HCT116 (cell line): Measurements from ENCODE around the gene BTLA. TPM values are rescaled to one million over a fixed set of nuclear protein-coding genes. Genes with fewer than 3 reads are reported as not detected.

Source experiments
- ATAC-seq: fragments of 200-7000 bp; cut with Tn5 transposase; 2 replicates; pipeline ENCODE4 v1.9.1; 2020; ENCODE audit warnings: mild to moderate bottlenecking, moderate library complexity
- BruUV-seq: library from RNA; stranded (reverse); fragments of 400-500 nt; replicated peaks from 2 replicates; lab custom pipeline; 2021; lab: Mats Ljungman, UMichigan
- CTCF ChIA-PET: fragments of 300-600 bp; sonication (Branson Sonifier 250); formaldehyde crosslinking; loops from one replicate; lab custom pipeline; 2021; ENCODE audit warnings: antibody characterized with exemption; lab: Charles Lee
- POLR2A ChIA-PET: fragments of 300-600, 350-600 bp; sonication (Branson Sonifier 250); formaldehyde crosslinking; loops from one replicate; lab custom pipeline; 2021; ENCODE audit warnings: antibody characterized with exemption; lab: Charles Lee
- RAD21 ChIA-PET, 2 experiments: fragments of 300-600 bp; sonication (Branson Sonifier 250); formaldehyde crosslinking; loops; one replicate each; lab custom pipeline; 2023; ENCODE audit warnings: low total read pairs in 2 of 2; ENCODE audit not compliant: uncharacterized antibody in 2 of 2, unreplicated experiment in 2 of 2, low non-redundant PET in 1 of 2; lab: Charles Lee
- DNase-seq: peaks from one replicate; pipeline ENCODE4 v3.0.0-alpha.2; 2010; ENCODE audit warnings: low read depth, low spot score
- H2AFZ ChIP-seq: fragments of 200-600 bp; shearing (Covaris generic), sonication (generic); 2 replicates; pipeline ENCODE4 v1.6.1; 2017; ENCODE audit warnings: low read depth, mixed run types, mixed read lengths, antibody characterized with exemption, low read length; ENCODE audit not compliant: poor library complexity, severe bottlenecking
- H3K27ac ChIP-seq: 2 replicates; pipeline ENCODE4 v1.5.1; 2012; ENCODE audit warnings: low read depth, low read length
- H3K27me3 ChIP-seq: fragments of 200-600 bp; sonication (generic); 2 replicates; pipeline ENCODE4 v1.6.1; 2016; ENCODE audit warnings: mixed run types, low read length, mixed read lengths; ENCODE audit not compliant: insufficient read depth
- H3K36me3 ChIP-seq, 2 experiments: fragments of 200-500 bp in 1 of 2; fragments of 200-600 bp in 1 of 2; sonication (Bioruptor generic) in 1 of 2; sonication (generic) in 1 of 2; 2 replicates each; pipeline versions ENCODE4 v1.5.1 to v1.6.1; 2014 to 2016; ENCODE audit warnings: low read length in 2 of 2, inconsistent platforms in 1 of 2, mixed read lengths in 1 of 2, mixed run types in 1 of 2; ENCODE audit not compliant: insufficient read depth in 2 of 2, control insufficient read depth in 1 of 2
- H3K4me1 ChIP-seq, 2 experiments: fragments of 200-600 bp in 1 of 2; sonication (generic) in 1 of 2; 2 replicates each; pipeline versions ENCODE4 v1.5.1 to v1.6.1; 2012 to 2017; ENCODE audit warnings: low read length in 2 of 2, inconsistent platforms in 1 of 2, mild to moderate bottlenecking in 1 of 2, mixed read lengths in 1 of 2, mixed run types in 1 of 2, moderate library complexity in 1 of 2; ENCODE audit not compliant: insufficient read depth in 2 of 2, control insufficient read depth in 1 of 2
- H3K4me2 ChIP-seq: fragments of 200-600 bp; sonication (generic); 2 replicates; pipeline ENCODE4 v1.6.1; 2017; ENCODE audit warnings: mixed run types, low read length, mixed read lengths
- H3K4me3 ChIP-seq, 2 experiments: fragments of 200-600 bp in 1 of 2; sonication (generic) in 1 of 2; replicated peaks in 1 of 2; 2 replicates each; pipeline ENCODE4 v1.5.1; 2011 to 2016; ENCODE audit warnings: low read length in 2 of 2, control low read depth in 1 of 2, low read depth in 1 of 2, mild to moderate bottlenecking in 1 of 2, mixed read lengths in 1 of 2, mixed run types in 1 of 2
- H3K79me2 ChIP-seq: fragments of 200-600 bp; sonication (generic); 2 replicates; pipeline ENCODE4 v1.6.1; 2017; ENCODE audit warnings: mild to moderate bottlenecking, mixed run types, low read length, moderate library complexity, mixed read lengths; ENCODE audit not compliant: insufficient read depth
- H3K9ac ChIP-seq: fragments of 200-600 bp; sonication (generic); 2 replicates; pipeline ENCODE4 v1.6.1; 2016; ENCODE audit warnings: low read length, mixed read lengths
- H3K9me2 ChIP-seq: fragments of 200-600 bp; sonication (generic), shearing (Covaris generic); 2 replicates; pipeline ENCODE4 v1.6.1; 2017; ENCODE audit warnings: mixed run types, mild to moderate bottlenecking, moderate library complexity; ENCODE audit not compliant: insufficient read depth
- H3K9me3 ChIP-seq, 2 experiments: fragments of 200-500 bp in 1 of 2; fragments of 200-600 bp in 1 of 2; sonication (Bioruptor generic) in 1 of 2; sonication (generic) in 1 of 2; 2 replicates each; pipeline ENCODE4 v1.6.1; 2014 to 2017; ENCODE audit warnings: low read length in 2 of 2, mixed read lengths in 2 of 2, inconsistent platforms in 1 of 2, low read depth in 1 of 2, mild to moderate bottlenecking in 1 of 2, mixed run types in 1 of 2, moderate library complexity in 1 of 2; ENCODE audit not compliant: control insufficient read depth in 1 of 2, insufficient read depth in 1 of 2
- H4K20me1 ChIP-seq: fragments of 200-600 bp; sonication (generic), shearing (Covaris generic); 2 replicates; pipeline ENCODE4 v1.6.1; 2017; ENCODE audit warnings: mixed run types, mild to moderate bottlenecking, moderate library complexity; ENCODE audit not compliant: insufficient read depth
- CEBPB ChIP-seq: IDR thresholded peaks from 2 replicates; pipeline ENCODE4 v1.6.1; 2012; ENCODE audit warnings: low read depth
- EZH2 ChIP-seq: fragments of 200-600 bp; sonication (generic); IDR thresholded peaks from 2 replicates; pipeline ENCODE4 v1.6.1; 2017; ENCODE audit warnings: antibody characterized with exemption, mixed run types
- EZH2phosphoT487 ChIP-seq: fragments of 200-600 bp; IDR thresholded peaks from 2 replicates; pipeline ENCODE4 v1.6.1; 2018; ENCODE audit warnings: antibody characterized with exemption, borderline replicate concordance
- FOSL1 ChIP-seq: IDR thresholded peaks from 2 replicates; pipeline ENCODE4 v1.6.1; 2012; ENCODE audit warnings: low read depth
- JUND ChIP-seq: IDR thresholded peaks from 2 replicates; pipeline ENCODE4 v1.6.1; 2012
- POLR2AphosphoS5 ChIP-seq: IDR thresholded peaks from 2 replicates; pipeline ENCODE4 v1.6.1; 2011; ENCODE audit warnings: mild to moderate bottlenecking, low read depth, low read length, moderate library complexity
- SIN3A ChIP-seq: IDR thresholded peaks from 2 replicates; pipeline ENCODE4 v1.6.1; 2012; ENCODE audit warnings: low read depth
- SP1 ChIP-seq: IDR thresholded peaks from 2 replicates; pipeline ENCODE4 v1.6.1; 2012; ENCODE audit warnings: low read depth
- ZNF274 ChIP-seq: fragments of 200-500 bp; sonication (Bioruptor generic); IDR thresholded peaks from 2 replicates; pipeline ENCODE4 v1.6.1; 2014; ENCODE audit warnings: mild to moderate bottlenecking, low read depth, low read length, inconsistent platforms
- intact Hi-C: fragments of 100-400 bp; cut with micrococcal nuclease; formaldehyde crosslinking; loops from 2 replicates; pipeline ENCODE4 v1.10.0; 2022
- total RNA-seq: library from RNA; stranded (reverse); gene quantifications from one replicate; pipeline ENCODE4 v1.2.1, GENCODE V29; 2021; ENCODE audit not compliant: unreplicated experiment
- TF ChIP-seq, protein P1 (sequence below): IDR thresholded peaks from 2 replicates; pipeline ENCODE4 v1.6.1; 2012; ENCODE audit warnings: low read depth
- TF ChIP-seq, protein P2 (sequence below): IDR thresholded peaks from 2 replicates; pipeline ENCODE4 v1.6.1; 2012
- TF ChIP-seq, protein P3 (sequence below): IDR thresholded peaks from 2 replicates; pipeline ENCODE4 v1.6.1; 2012
- TF ChIP-seq, protein P4 (sequence below): IDR thresholded peaks from 2 replicates; pipeline ENCODE4 v1.6.1; 2011; ENCODE audit warnings: mild to moderate bottlenecking, low read length, moderate library complexity; ENCODE audit not compliant: insufficient replicate concordance; ENCODE audit errors: extremely low read depth

Gene BTLA
- total RNA-seq, 1 experiment from 2014 or later, result 0.17 TPM

DNA sequence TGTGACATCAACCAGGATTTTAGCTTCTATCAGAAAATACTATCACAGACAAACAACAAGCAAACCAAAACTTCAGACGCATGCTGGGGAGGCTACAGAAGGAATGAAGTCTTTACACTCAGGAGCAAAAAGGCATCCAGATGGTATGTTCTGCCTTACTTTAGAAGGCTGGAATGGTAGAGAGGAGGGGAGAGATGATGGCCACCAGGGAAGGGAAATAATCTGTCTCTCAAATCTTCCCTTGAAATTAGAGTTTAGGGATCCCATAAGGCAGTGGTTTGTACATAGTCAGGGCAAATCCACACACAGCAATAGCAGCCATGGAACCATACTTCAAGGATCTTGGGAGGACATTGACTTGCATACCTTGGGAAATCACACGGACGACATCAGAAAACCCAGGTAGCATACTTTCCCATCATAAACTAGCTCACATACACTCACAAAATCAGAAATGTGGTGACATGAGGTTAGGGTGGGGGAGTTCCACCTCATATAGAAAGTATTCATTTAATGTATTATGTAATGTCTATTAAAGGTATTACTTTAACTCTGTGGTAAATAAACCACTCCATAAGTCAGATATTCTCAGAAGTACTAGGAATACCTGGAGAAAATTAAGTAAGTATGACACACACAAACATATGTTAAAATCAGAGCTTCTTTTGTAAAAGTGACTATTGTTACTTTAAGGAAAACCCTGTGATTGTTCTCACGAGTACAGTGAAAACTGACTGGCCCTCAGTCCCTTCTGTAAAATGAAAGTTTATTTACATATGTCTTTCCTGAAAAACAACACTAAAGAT, 9.4 kb downstream of the BTLA start:
- no peaks in the 10 kb centered on the region for H3K9me2 ChIP-seq
- POLR2A ChIA-PET, result no interaction called here
- H3K9me3 ChIP-seq, result no peaks in the 10 kb centered on the region
- no peak overlapping the region for H2AFZ ChIP-seq
- no peaks in the 10 kb centered on the region for H4K20me1 ChIP-seq
- RAD21 ChIA-PET, result no interaction called here
- BruUV-seq, result no TSS peak
- no peaks in the 10 kb centered on the region for H3K79me2 ChIP-seq
- DNase-seq (no peak), ATAC-seq (no peak)
- H3K27ac ChIP-seq, result no peak overlapping the region
- no peak overlapping the region for H3K4me2 ChIP-seq
- no peak overlapping the region for H3K4me3 ChIP-seq
- H3K27me3 ChIP-seq, result no peaks in the 10 kb centered on the region
- CTCF ChIA-PET, result no interaction called here
- intact Hi-C loops, result no loop called here
- peaks cover 0 to 7% of the 10 kb centered on the region in 2 experiments; a peak in 3 of 4 replicates for H3K4me1 ChIP-seq
- no peaks in the 10 kb centered on the region for H3K36me3 ChIP-seq
- TF ChIP-seq EZH2 (no peak), SIN3A (no peak), SP1 (no peak), JUND (no peak), ZNF274 (no peak), POLR2AphosphoS5 (no peak), CEBPB (no peak), FOSL1 (no peak), EZH2phosphoT487 (no peak)
- TF ChIP-seq, protein P1, sequence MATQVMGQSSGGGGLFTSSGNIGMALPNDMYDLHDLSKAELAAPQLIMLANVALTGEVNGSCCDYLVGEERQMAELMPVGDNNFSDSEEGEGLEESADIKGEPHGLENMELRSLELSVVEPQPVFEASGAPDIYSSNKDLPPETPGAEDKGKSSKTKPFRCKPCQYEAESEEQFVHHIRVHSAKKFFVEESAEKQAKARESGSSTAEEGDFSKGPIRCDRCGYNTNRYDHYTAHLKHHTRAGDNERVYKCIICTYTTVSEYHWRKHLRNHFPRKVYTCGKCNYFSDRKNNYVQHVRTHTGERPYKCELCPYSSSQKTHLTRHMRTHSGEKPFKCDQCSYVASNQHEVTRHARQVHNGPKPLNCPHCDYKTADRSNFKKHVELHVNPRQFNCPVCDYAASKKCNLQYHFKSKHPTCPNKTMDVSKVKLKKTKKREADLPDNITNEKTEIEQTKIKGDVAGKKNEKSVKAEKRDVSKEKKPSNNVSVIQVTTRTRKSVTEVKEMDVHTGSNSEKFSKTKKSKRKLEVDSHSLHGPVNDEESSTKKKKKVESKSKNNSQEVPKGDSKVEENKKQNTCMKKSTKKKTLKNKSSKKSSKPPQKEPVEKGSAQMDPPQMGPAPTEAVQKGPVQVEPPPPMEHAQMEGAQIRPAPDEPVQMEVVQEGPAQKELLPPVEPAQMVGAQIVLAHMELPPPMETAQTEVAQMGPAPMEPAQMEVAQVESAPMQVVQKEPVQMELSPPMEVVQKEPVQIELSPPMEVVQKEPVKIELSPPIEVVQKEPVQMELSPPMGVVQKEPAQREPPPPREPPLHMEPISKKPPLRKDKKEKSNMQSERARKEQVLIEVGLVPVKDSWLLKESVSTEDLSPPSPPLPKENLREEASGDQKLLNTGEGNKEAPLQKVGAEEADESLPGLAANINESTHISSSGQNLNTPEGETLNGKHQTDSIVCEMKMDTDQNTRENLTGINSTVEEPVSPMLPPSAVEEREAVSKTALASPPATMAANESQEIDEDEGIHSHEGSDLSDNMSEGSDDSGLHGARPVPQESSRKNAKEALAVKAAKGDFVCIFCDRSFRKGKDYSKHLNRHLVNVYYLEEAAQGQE, result no peak
- TF ChIP-seq, protein P2, sequence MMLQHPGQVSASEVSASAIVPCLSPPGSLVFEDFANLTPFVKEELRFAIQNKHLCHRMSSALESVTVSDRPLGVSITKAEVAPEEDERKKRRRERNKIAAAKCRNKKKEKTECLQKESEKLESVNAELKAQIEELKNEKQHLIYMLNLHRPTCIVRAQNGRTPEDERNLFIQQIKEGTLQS, result no peak
- TF ChIP-seq, protein P3, sequence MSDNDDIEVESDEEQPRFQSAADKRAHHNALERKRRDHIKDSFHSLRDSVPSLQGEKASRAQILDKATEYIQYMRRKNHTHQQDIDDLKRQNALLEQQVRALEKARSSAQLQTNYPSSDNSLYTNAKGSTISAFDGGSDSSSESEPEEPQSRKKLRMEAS, result no peak
- TF ChIP-seq, protein P4, sequence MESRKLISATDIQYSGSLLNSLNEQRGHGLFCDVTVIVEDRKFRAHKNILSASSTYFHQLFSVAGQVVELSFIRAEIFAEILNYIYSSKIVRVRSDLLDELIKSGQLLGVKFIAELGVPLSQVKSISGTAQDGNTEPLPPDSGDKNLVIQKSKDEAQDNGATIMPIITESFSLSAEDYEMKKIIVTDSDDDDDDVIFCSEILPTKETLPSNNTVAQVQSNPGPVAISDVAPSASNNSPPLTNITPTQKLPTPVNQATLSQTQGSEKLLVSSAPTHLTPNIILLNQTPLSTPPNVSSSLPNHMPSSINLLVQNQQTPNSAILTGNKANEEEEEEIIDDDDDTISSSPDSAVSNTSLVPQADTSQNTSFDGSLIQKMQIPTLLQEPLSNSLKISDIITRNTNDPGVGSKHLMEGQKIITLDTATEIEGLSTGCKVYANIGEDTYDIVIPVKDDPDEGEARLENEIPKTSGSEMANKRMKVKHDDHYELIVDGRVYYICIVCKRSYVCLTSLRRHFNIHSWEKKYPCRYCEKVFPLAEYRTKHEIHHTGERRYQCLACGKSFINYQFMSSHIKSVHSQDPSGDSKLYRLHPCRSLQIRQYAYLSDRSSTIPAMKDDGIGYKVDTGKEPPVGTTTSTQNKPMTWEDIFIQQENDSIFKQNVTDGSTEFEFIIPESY, result no peak
- no peak overlapping the region for H3K9ac ChIP-seq
